Measurements from ENCODE around the gene NUP93.

- TF ChIP-seq CTCF (IDR thresholded peaks at IDR 0.05; ENCODE audit: insufficient read depth, low read length, poor library complexity, severe bottlenecking): no peak
- no peak for TF ChIP-seq EZH2phosphoT487 (conservative IDR thresholded peaks at IDR 0.05; ENCODE audit: low read length)
Observed at GRCh38 chr16:56697456-56698155, 32.3 kb upstream of the NUP93 start.

All from SU-DHL-6 (cell line).